K562 (cell line): ENCODE results near the gene PRR14. TPM values are rescaled to one million over a fixed set of nuclear protein-coding genes. Genes with fewer than 3 reads are reported as not detected.

Experiments used
- CBX5 ChIP-seq: IDR thresholded peaks from 2 replicates; pipeline ENCODE4 v1.6.1; 2014; ENCODE audit warnings: low read depth, borderline replicate concordance
- DACH1 ChIP-seq: fragments of 450-650 bp; IDR thresholded peaks from 2 replicates; pipeline ENCODE4 v1.6.1; 2018; ENCODE audit not compliant: partially characterized antibody
- GABPA ChIP-seq: fragments of 200-800 bp; sonication (Bioruptor generic); conservative IDR thresholded peaks from 2 replicates; pipeline ENCODE4 v1.6.1; 2016; ENCODE audit warnings: low read depth, missing genetic modification characterization, missing compliant biosample characterization
- GABPB2 ChIP-seq: fragments of 250-450 bp; sonication (Bioruptor Pico); conservative IDR thresholded peaks from 2 replicates; pipeline ENCODE4 v1.5.1; 2021; ENCODE audit warnings: mild to moderate bottlenecking
- HDAC6 ChIP-seq: IDR thresholded peaks from 2 replicates; pipeline ENCODE4 v1.6.1; 2012; ENCODE audit warnings: low read depth, mild to moderate bottlenecking, control low read depth, inconsistent platforms, low read length, moderate library complexity
- HINFP ChIP-seq: fragments of 450-650 bp; conservative IDR thresholded peaks from 2 replicates; pipeline ENCODE4 v1.6.1; 2016; ENCODE audit warnings: missing genetic modification characterization, low read depth, mild to moderate bottlenecking, control low read depth, missing compliant biosample characterization
- KAT7 ChIP-seq: sonication (generic); formaldehyde crosslinking; IDR thresholded peaks from 2 replicates; pipeline ENCODE4 v1.8.0; 2022; ENCODE audit warnings: missing genetic modification reagents, mild to moderate bottlenecking, borderline replicate concordance
- NFATC3 ChIP-seq: fragments of 450-650 bp; IDR thresholded peaks from 2 replicates; pipeline ENCODE4 v1.6.1; 2017; ENCODE audit warnings: mild to moderate bottlenecking
- PRPF4 ChIP-seq: fragments of 200-400 bp; formaldehyde crosslinking; IDR thresholded peaks from one replicate; pipeline ENCODE4 v1.6.1; 2017; ENCODE audit warnings: low read length, low read depth, mild to moderate bottlenecking; ENCODE audit not compliant: insufficient read depth, poor library complexity, severe bottlenecking
- REST ChIP-seq, 2 experiments: fragments of 450-650 bp; formaldehyde crosslinking in 1 of 2; IDR thresholded peaks; 2 replicates each; pipeline versions ENCODE4 v1.4.0 to v1.6.1; 2014 to 2020; ENCODE audit warnings: mild to moderate bottlenecking in 2 of 2, borderline replicate concordance in 1 of 2, low read depth in 1 of 2
- SIX5 ChIP-seq, 2 experiments: IDR thresholded peaks; 2 replicates each; pipeline ENCODE4 v1.6.1; 2011; ENCODE audit warnings: low read length in 2 of 2, borderline replicate concordance in 1 of 2, low read depth in 1 of 2, mild to moderate bottlenecking in 1 of 2, moderate library complexity in 1 of 2; ENCODE audit not compliant: insufficient read depth in 1 of 2
- SLC30A9 ChIP-seq: fragments of 250-450 bp; sonication (Bioruptor Pico); IDR thresholded peaks from 2 replicates; pipeline ENCODE4 v1.8.0; 2022; ENCODE audit warnings: mild to moderate bottlenecking, moderate library complexity
- XRCC5 ChIP-seq: fragments of 200-400 bp; formaldehyde crosslinking; IDR thresholded peaks from 2 replicates; pipeline ENCODE4 v1.6.1; 2017; ENCODE audit warnings: low read depth, mild to moderate bottlenecking, low read length
- ZNF143 ChIP-seq: sonication (generic); formaldehyde crosslinking; IDR thresholded peaks from 2 replicates; pipeline ENCODE4 v1.9.0; 2022; ENCODE audit warnings: mild to moderate bottlenecking, missing genetic modification reagents
- polyA plus RNA-seq, 8 experiments: library from polyadenylated mRNA; depleted of rRNA in 4 of 8; stranded (reverse) in 5 of 8; unstranded in 3 of 8; fragments of >200 nt; fragmentation: Nextera tagmentation in 2 of 8; fragmentation: Illumina TruSeq in 1 of 8; extraction: Ambion mirVana in 2 of 8; extraction: Trizol in 1 of 8; gene quantifications; 2 replicates each; pipeline versions ENCODE4 v1.2.1 to v1.2.3, GENCODE V29; 2011 to 2014; ENCODE audit warnings: inconsistent platforms in 1 of 8, missing spikeins in 1 of 8
- total RNA-seq, 7 experiments: library from RNA; depleted of rRNA in 6 of 7; stranded (reverse); fragments of >200 nt in 6 of 7; fragmentation: Illumina TruSeq in 2 of 7; extraction: Trizol in 2 of 7; gene quantifications; 2 replicates each; pipeline versions ENCODE4 v1.2.1 to v1.2.3, GENCODE V29; 2011 to 2021; ENCODE audit warnings: low replicate concordance in 1 of 7

The PRR14 gene
- total and polyA plus RNA-seq, 9 of the 15 experiments (the other 6 are each of a cell fraction or from before 2014, with no cell fraction given): 2.2 to 63.1 (median 11.5) TPM

GRCh38 chr16:30698816-30699614, 48.3 kb downstream of the PRR14 start, which contains the start of gene SRCAP (continued):
- TF ChIP-seq REST (IDR thresholded peaks at IDR 0.05; ENCODE audit: borderline replicate concordance): peak; percentile 22; the same call in 1 of the 2 replicates
- peak; percentile 66 for TF ChIP-seq REST (CRISPR knock-in tag; IDR thresholded peaks at IDR 0.05; ENCODE audit: low read depth)
- no peak; the same call in 1 of the 2 replicates for TF ChIP-seq KAT7 (CRISPR knock-in tag)
- no peak for TF ChIP-seq DACH1
- TF ChIP-seq GABPA: peak; percentile 95
- TF ChIP-seq HDAC6: no peak
- TF ChIP-seq CBX5: no peak
- TF ChIP-seq ZNF143 (CRISPR knock-in tag): no peak
- no peak for TF ChIP-seq NFATC3
- 0 out of 2 replicates have a peak, but pooled peaks have one; percentile 12 for TF ChIP-seq XRCC5
- TF ChIP-seq HINFP (tag): no peak
- no peak for TF ChIP-seq SIX5 (IDR thresholded peaks at IDR 0.05; ENCODE audit: borderline replicate concordance in 1 of 2, insufficient read depth in 1 of 2, low read depth in 1 of 2, low read length in 2 of 2)
- no peak for TF ChIP-seq SLC30A9
- TF ChIP-seq GABPB2 (CRISPR knock-in tag): no peak
- no peak for TF ChIP-seq PRPF4
